Measurements from ENCODE around the gene GUCY2F. TPM values are rescaled to one million over a fixed set of nuclear protein-coding genes. Genes with fewer than 3 reads are reported as not detected.

Gene GUCY2F
- total RNA-seq, 4 donors from 2014 or later: not detected

Other genes starting within 250 kb of the GUCY2F start
- 1 to 10 TPM; 3.8 to 7.1 (median 5.7) TPM for gene NXT2, start 54.8 kb upstream of the GUCY2F start, total RNA-seq
- under 1 TPM in 2 of 4 donors, not detected in 2; 0.35 to 0.42 TPM for gene KCNE5, start 143.1 kb upstream of the GUCY2F start, total RNA-seq

Data from gastroesophageal sphincter (tissue), 4 donors.